ENCODE data around the gene MEIS3. TPM values are rescaled to one million over a fixed set of nuclear protein-coding genes. Genes with fewer than 3 reads are reported as not detected.

Gene MEIS3
- polyA plus RNA-seq, 3 donors, result not detected

GRCh38 chr19:47405854-47406417 is 13.4 kb downstream of the MEIS3 start:
- peak overlapping the region in 1 of 2 donors; percentile 59 for H3K4me3 Mint-ChIP-seq

GRCh38 chr19:47405197-47405550 is 14.2 kb downstream of the MEIS3 start:
- peaks cover 0 to 4% (median 0%) of the 10 kb centered on the region in 7 donors for H3K9me3 Mint-ChIP-seq
- H3K9me3 ChIP-seq (replicated peaks in 1 of 2; ENCODE audit: control insufficient read depth in 1 of 2, insufficient read depth in 1 of 2, low read length in 2 of 2), result no peaks in the 10 kb centered on the region
- no CpG with 5 or more reads among the region's 4 CpGs for WGBS (ENCODE audit: insufficient coverage)
- no peak overlapping the region for H3K27ac ChIP-seq (ENCODE audit: low read depth in 1 of 2, low read length in 2 of 2)
- H3K27me3 ChIP-seq (ENCODE audit: control insufficient read depth in 2 of 2, insufficient read depth in 2 of 2, low read length in 2 of 2), result peaks cover 7 to 20% of the 10 kb centered on the region in 2 donors
- H3K4me3 Mint-ChIP-seq, result no peak overlapping the region
- H3K4me1 Mint-ChIP-seq, result no peaks in the 10 kb centered on the region
- H2AFZ ChIP-seq (ENCODE audit: insufficient read depth, low read depth, low read length, poor library complexity, severe bottlenecking), result no peak overlapping the region
- H3K4me1 ChIP-seq (ENCODE audit: control insufficient read depth in 1 of 2, insufficient read depth in 2 of 2, low read length in 2 of 2), result no peaks in the 10 kb centered on the region
- intact Hi-C loops (cut with micrococcal nuclease), result no loop called here
- H3K9ac ChIP-seq (ENCODE audit: insufficient read depth, low read length, poor library complexity, severe bottlenecking), result no peak overlapping the region
- no peaks in the 10 kb centered on the region for H3K36me3 Mint-ChIP-seq
- H3K79me2 ChIP-seq (ENCODE audit: insufficient read depth, low read length), result no peaks in the 10 kb centered on the region
- H3K27ac Mint-ChIP-seq, result no peak overlapping the region
- no peak for TF ChIP-seq CTCF (IDR thresholded peaks at IDR 0.05)
- no peak overlapping the region for H3K4me3 ChIP-seq (replicated peaks in 1 of 3; ENCODE audit: low read depth in 2 of 3, low read length in 3 of 3)
- no peaks in the 10 kb centered on the region for H4K20me1 ChIP-seq (ENCODE audit: insufficient read depth, low read length)
- no peak overlapping the region for H3K4me2 ChIP-seq (replicated peaks; ENCODE audit: extremely low read depth, low read length, poor library complexity, severe bottlenecking)
- H3K36me3 ChIP-seq (replicated peaks in 1 of 2; ENCODE audit: control insufficient read depth in 1 of 2, insufficient read depth in 2 of 2, low read length in 2 of 2), result no peaks in the 10 kb centered on the region
- peaks cover 42 to 62% (median 43%) of the 10 kb centered on the region in 3 donors for H3K27me3 Mint-ChIP-seq (ENCODE audit: low read depth in 3 of 3)
- no peak for DNase-seq

More at GRCh38 chr19:47405854-47406417, 13.4 kb downstream of the MEIS3 start:
- H3K36me3 ChIP-seq (replicated peaks in 1 of 2; ENCODE audit: control insufficient read depth in 1 of 2, insufficient read depth in 2 of 2, low read length in 2 of 2), result no peaks in the 10 kb centered on the region
- H3K27ac ChIP-seq (ENCODE audit: low read depth in 1 of 2, low read length in 2 of 2), result no peak overlapping the region
- H3K4me1 Mint-ChIP-seq, result no peaks in the 10 kb centered on the region
- no peaks in the 10 kb centered on the region for H3K79me2 ChIP-seq (ENCODE audit: insufficient read depth, low read length)
- no peaks in the 10 kb centered on the region for H4K20me1 ChIP-seq (ENCODE audit: insufficient read depth, low read length)
- no peak overlapping the region for H3K27ac Mint-ChIP-seq
- 94% methylated on average over 1 of the region's 5 CpGs for WGBS (ENCODE audit: insufficient coverage)
- H3K27me3 Mint-ChIP-seq (ENCODE audit: low read depth in 3 of 3), result peaks cover 44 to 63% (median 46%) of the 10 kb centered on the region in 3 donors
- intact Hi-C loops (cut with micrococcal nuclease), result no loop called here
- H3K4me2 ChIP-seq (replicated peaks; ENCODE audit: extremely low read depth, low read length, poor library complexity, severe bottlenecking), result no peak overlapping the region
- no peaks in the 10 kb centered on the region for H3K4me1 ChIP-seq (ENCODE audit: control insufficient read depth in 1 of 2, insufficient read depth in 2 of 2, low read length in 2 of 2)
- peaks cover 7 to 20% of the 10 kb centered on the region in 2 donors for H3K27me3 ChIP-seq (ENCODE audit: control insufficient read depth in 2 of 2, insufficient read depth in 2 of 2, low read length in 2 of 2)
- no peak overlapping the region for H3K4me3 ChIP-seq (replicated peaks in 1 of 3; ENCODE audit: low read depth in 2 of 3, low read length in 3 of 3)
- no peak for TF ChIP-seq CTCF (IDR thresholded peaks at IDR 0.05)
- peaks cover 0 to 4% (median 0%) of the 10 kb centered on the region in 7 donors for H3K9me3 Mint-ChIP-seq
- no peaks in the 10 kb centered on the region for H3K36me3 Mint-ChIP-seq
- no peak overlapping the region for H3K9ac ChIP-seq (ENCODE audit: insufficient read depth, low read length, poor library complexity, severe bottlenecking)
- H2AFZ ChIP-seq (ENCODE audit: insufficient read depth, low read depth, low read length, poor library complexity, severe bottlenecking), result no peak overlapping the region
- no peaks in the 10 kb centered on the region for H3K9me3 ChIP-seq (replicated peaks in 1 of 2; ENCODE audit: control insufficient read depth in 1 of 2, insufficient read depth in 1 of 2, low read length in 2 of 2)
- DNase-seq, result no peak
